IMR-90 (cell line): Measurements from ENCODE around the gene TMPRSS6. TPM values are rescaled to one million over a fixed set of nuclear protein-coding genes. Genes with fewer than 3 reads are reported as not detected.

Source experiments
- ATAC-seq: fragments of 200-7000 bp; cut with Tn5 transposase; 2 replicates; pipeline ENCODE4 v1.9.1; 2020; ENCODE audit warnings: low read depth, mild to moderate bottlenecking, moderate library complexity
- BruUV-seq: library from RNA; stranded (reverse); fragments of 400-500 nt; replicated peaks from 2 replicates; lab custom pipeline; 2021; lab: Mats Ljungman, UMichigan
- CTCF ChIA-PET: fragments of 300-600 bp; formaldehyde crosslinking; extraction: SDS; loops from one replicate; lab custom pipeline; 2021; ENCODE audit warnings: antibody characterized with exemption; lab: Yijun Ruan, JAX
- POLR2A ChIA-PET: fragments of 300-600 bp; sonication (Branson Sonifier 250); formaldehyde crosslinking; loops from one replicate; lab custom pipeline; 2022; ENCODE audit warnings: antibody characterized with exemption; ENCODE audit not compliant: unreplicated experiment; lab: Charles Lee
- DNase-seq: peaks from one replicate; pipeline ENCODE4 v3.0.0; 2013
- H2AFZ ChIP-seq: replicated peaks from 2 replicates; pipeline ENCODE3; 2013; ENCODE audit warnings: low read length, mild to moderate bottlenecking; ENCODE audit not compliant: poor library complexity
- H2AK5ac ChIP-seq: 2 replicates; pipeline ENCODE4 v1.6.1; 2013; ENCODE audit warnings: low read depth, low read length, inconsistent platforms
- H2AK9ac ChIP-seq: replicated peaks from 2 replicates; pipeline ENCODE3; 2013; ENCODE audit warnings: mild to moderate bottlenecking, low read depth, low read length, moderate library complexity; ENCODE audit not compliant: poor library complexity
- H2BK120ac ChIP-seq: 2 replicates; pipeline ENCODE4 v1.6.1; 2013; ENCODE audit warnings: low read depth, low read length, inconsistent platforms
- H2BK15ac ChIP-seq: 3 replicates; pipeline ENCODE4 v1.6.1; 2013; ENCODE audit warnings: low read depth, low read length, inconsistent platforms
- H2BK20ac ChIP-seq: 2 replicates; pipeline ENCODE4 v1.6.1; 2013; ENCODE audit warnings: low read depth, mild to moderate bottlenecking, inconsistent platforms, low read length, moderate library complexity
- H2BK5ac ChIP-seq: 2 replicates; pipeline ENCODE4 v1.6.1; 2013; ENCODE audit warnings: mild to moderate bottlenecking, low read depth, low read length, inconsistent platforms; ENCODE audit not compliant: poor library complexity, severe bottlenecking
- H3K14ac ChIP-seq: replicated peaks from 2 replicates; pipeline ENCODE4 v1.6.1; 2013; ENCODE audit warnings: low read depth, low read length, inconsistent platforms
- H3K18ac ChIP-seq: 2 replicates; pipeline ENCODE4 v1.6.1; 2013; ENCODE audit warnings: low read depth, low read length, control low read depth
- H3K23ac ChIP-seq: 2 replicates; pipeline ENCODE4 v1.6.1; 2013; ENCODE audit warnings: low read depth, low read length, inconsistent platforms
- H3K27ac ChIP-seq: 2 replicates; pipeline ENCODE4 v1.5.1; 2013; ENCODE audit warnings: mild to moderate bottlenecking, control low read depth, low read length; ENCODE audit not compliant: insufficient read depth
- H3K27me3 ChIP-seq: 2 replicates; pipeline ENCODE4 v1.6.1; 2013; ENCODE audit warnings: low read length; ENCODE audit not compliant: control insufficient read depth, insufficient read depth
- H3K36me3 ChIP-seq: 2 replicates; pipeline ENCODE4 v1.6.1; 2013; ENCODE audit warnings: low read length, mixed read lengths; ENCODE audit not compliant: control insufficient read depth, insufficient read depth
- H3K4ac ChIP-seq: 2 replicates; pipeline ENCODE4 v1.6.1; 2013; ENCODE audit warnings: low read depth, low read length, inconsistent platforms
- H3K4me1 ChIP-seq: 2 replicates; pipeline ENCODE4 v1.6.1; 2013; ENCODE audit warnings: low read length, mixed read lengths; ENCODE audit not compliant: control insufficient read depth, insufficient read depth
- H3K4me2 ChIP-seq: 2 replicates; pipeline ENCODE4 v1.6.1; 2013; ENCODE audit warnings: low read depth, mild to moderate bottlenecking, control low read depth, low read length, moderate library complexity
- H3K4me3 ChIP-seq: 2 replicates; pipeline ENCODE4 v1.5.1; 2013; ENCODE audit warnings: low read depth, mild to moderate bottlenecking, control low read depth, low read length, moderate library complexity; ENCODE audit not compliant: insufficient read depth
- H3K56ac ChIP-seq: 2 replicates; pipeline ENCODE4 v1.6.1; 2013; ENCODE audit warnings: low read length, inconsistent platforms; ENCODE audit not compliant: insufficient read depth; ENCODE audit errors: extremely low read depth
- H3K79me1 ChIP-seq, 2 experiments: 2 replicates each; pipeline ENCODE4 v1.6.1; 2013; ENCODE audit warnings: low read length in 2 of 2, inconsistent platforms in 1 of 2, low read depth in 1 of 2
- H3K9ac ChIP-seq: 2 replicates; pipeline ENCODE4 v1.6.1; 2013; ENCODE audit warnings: low read depth, low read length, control low read depth
- H3K9me1 ChIP-seq: 2 replicates; pipeline ENCODE4 v1.6.1; 2013; ENCODE audit warnings: low read length, inconsistent platforms; ENCODE audit not compliant: insufficient read depth
- H3K9me3 ChIP-seq: 2 replicates; pipeline ENCODE4 v1.6.1; 2013; ENCODE audit warnings: low read length; ENCODE audit not compliant: control insufficient read depth, insufficient read depth
- H4K20me1 ChIP-seq: 2 replicates; pipeline ENCODE4 v1.6.1; 2013; ENCODE audit warnings: low read length, inconsistent platforms; ENCODE audit not compliant: insufficient read depth
- H4K5ac ChIP-seq: 2 replicates; pipeline ENCODE4 v1.6.1; 2013; ENCODE audit warnings: mild to moderate bottlenecking, low read depth, low read length, control low read depth
- H4K8ac ChIP-seq, 2 experiments: 2 replicates each; pipeline ENCODE4 v1.6.1; 2013; ENCODE audit warnings: low read depth in 2 of 2, low read length in 2 of 2, control low read depth in 1 of 2, inconsistent platforms in 1 of 2
- H4K91ac ChIP-seq: 2 replicates; pipeline ENCODE4 v1.6.1; 2013; ENCODE audit warnings: low read depth, low read length, inconsistent platforms; ENCODE audit not compliant: insufficient read depth
- BHLHE40 ChIP-seq: fragments of 150-350 bp; IDR thresholded peaks from 2 replicates; pipeline ENCODE4 v1.6.1; 2016; ENCODE audit warnings: mild to moderate bottlenecking, low read depth, low read length
- CEBPB ChIP-seq: IDR thresholded peaks from 2 replicates; pipeline ENCODE4 v1.6.1; 2012; ENCODE audit warnings: low read depth, low read length, improper control_type of control experiment
- CHD1 ChIP-seq: IDR thresholded peaks from 2 replicates; pipeline ENCODE4 v1.6.1; 2012; ENCODE audit warnings: low read depth, low read length, improper control_type of control experiment
- FOS ChIP-seq: fragments of 150-350 bp; IDR thresholded peaks from 2 replicates; pipeline ENCODE4 v1.6.1; 2016; ENCODE audit warnings: low read depth, low read length
- MAZ ChIP-seq: IDR thresholded peaks from 2 replicates; pipeline ENCODE4 v1.6.1; 2012; ENCODE audit warnings: low read depth, mild to moderate bottlenecking, low read length, improper control_type of control experiment, moderate library complexity, borderline replicate concordance
- MXI1 ChIP-seq: IDR thresholded peaks from 2 replicates; pipeline ENCODE4 v1.6.1; 2012; ENCODE audit warnings: low read depth, mild to moderate bottlenecking, low read length, moderate library complexity, borderline replicate concordance
- NFE2L2 ChIP-seq: fragments of 150-350 bp; IDR thresholded peaks from 2 replicates; pipeline ENCODE4 v1.6.1; 2016; ENCODE audit warnings: low read depth, mild to moderate bottlenecking, low read length
- POLR2A ChIP-seq: IDR thresholded peaks from 2 replicates; pipeline ENCODE4 v1.6.1; 2012; ENCODE audit warnings: mild to moderate bottlenecking, low read depth, low read length
- RAD21 ChIP-seq: IDR thresholded peaks from 2 replicates; pipeline ENCODE4 v1.6.1; 2012; ENCODE audit warnings: low read length, improper control_type of control experiment
- RCOR1 ChIP-seq: IDR thresholded peaks from 2 replicates; pipeline ENCODE4 v1.6.1; 2012; ENCODE audit warnings: mild to moderate bottlenecking, low read length, improper control_type of control experiment; ENCODE audit not compliant: insufficient replicate concordance
- RFX5 ChIP-seq: IDR thresholded peaks from 2 replicates; pipeline ENCODE4 v1.8.0; 2012; ENCODE audit warnings: low read depth, mild to moderate bottlenecking, low read length, moderate library complexity
- SMC3 ChIP-seq: fragments of 150-350 bp; IDR thresholded peaks from 2 replicates; pipeline ENCODE4 v1.6.1; 2016; ENCODE audit warnings: low read depth, mild to moderate bottlenecking, antibody characterized with exemption, low read length, moderate library complexity
- WGBS, 2 experiments: methylation state at CpG; one replicate each; pipeline versions ENCODE4 v1.1.5 to v1.1.7; 2013; ENCODE audit warnings: missing lambda C conversion rate in 2 of 2; ENCODE audit not compliant: insufficient read length in 1 of 2; ENCODE audit errors: extremely low coverage in 2 of 2; 5-methylcytosine and 5-hydroxymethylcytosine counted together
- dilution Hi-C: fragments of 300-500 bp; cut with HindIII; formaldehyde crosslinking; loops from one replicate; pipeline ENCODE4 v1.14.3; 2018; ENCODE audit warnings: low sequenced_read_pairs; ENCODE audit not compliant: unreplicated experiment
- in situ Hi-C: fragments of 300-500 bp; cut with MboI; formaldehyde crosslinking; loops from 3 replicates; pipeline ENCODE4 v1.14.3; 2019; ENCODE audit warnings: low sequenced_read_pairs, inconsistent platforms, mixed read lengths
- intact Hi-C: fragments of 100-400 bp; cut with micrococcal nuclease; formaldehyde crosslinking; loops from 2 replicates; pipeline ENCODE4 v1.10.0; 2022
- polyA plus RNA-seq, 3 experiments: library from polyadenylated mRNA; depleted of rRNA; stranded (reverse); fragments of >200 nt; gene quantifications; 2 replicates each; pipeline ENCODE4 v1.2.3, GENCODE V29; 2012; ENCODE audit warnings: low replicate concordance in 1 of 3
- total RNA-seq: library from RNA; depleted of rRNA; stranded (reverse); fragments of >200 nt; gene quantifications from 2 replicates; pipeline ENCODE4 v1.2.3, GENCODE V29; 2012
- TF ChIP-seq, protein P1 (sequence below): fragments of 150-350 bp; IDR thresholded peaks from 2 replicates; pipeline ENCODE4 v1.6.1; 2016; ENCODE audit warnings: low read depth, mild to moderate bottlenecking, low read length, moderate library complexity, borderline replicate concordance
- TF ChIP-seq, protein P2 (sequence below): fragments of 150-350 bp; IDR thresholded peaks from 2 replicates; pipeline ENCODE4 v1.6.1; 2017; ENCODE audit warnings: mild to moderate bottlenecking, antibody characterized with exemption, low read length, low read depth

TMPRSS6 gene
- total and polyA plus RNA-seq, 2 of the 4 experiments (the other 2 are of a cell fraction): not detected

GRCh38 chr22:37022483-37023337, 86.8 kb downstream of the TMPRSS6 start:
- 94% methylated on average over 8 of the region's 16 CpGs; no CpG with 5 or more reads in 1 of the 2 experiments for WGBS, 2 experiments
- TF ChIP-seq SMC3 (no peak), MXI1 (no peak), RFX5 (no peak), CHD1 (no peak), BHLHE40 (no peak), MAZ (no peak), NFE2L2 (no peak), POLR2A (no peak), FOS (no peak), RCOR1 (no peak), RAD21 (no peak), CEBPB (no peak)
- TF ChIP-seq, protein P1, sequence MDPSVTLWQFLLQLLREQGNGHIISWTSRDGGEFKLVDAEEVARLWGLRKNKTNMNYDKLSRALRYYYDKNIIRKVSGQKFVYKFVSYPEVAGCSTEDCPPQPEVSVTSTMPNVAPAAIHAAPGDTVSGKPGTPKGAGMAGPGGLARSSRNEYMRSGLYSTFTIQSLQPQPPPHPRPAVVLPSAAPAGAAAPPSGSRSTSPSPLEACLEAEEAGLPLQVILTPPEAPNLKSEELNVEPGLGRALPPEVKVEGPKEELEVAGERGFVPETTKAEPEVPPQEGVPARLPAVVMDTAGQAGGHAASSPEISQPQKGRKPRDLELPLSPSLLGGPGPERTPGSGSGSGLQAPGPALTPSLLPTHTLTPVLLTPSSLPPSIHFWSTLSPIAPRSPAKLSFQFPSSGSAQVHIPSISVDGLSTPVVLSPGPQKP: no peak
- TF ChIP-seq, protein P2, sequence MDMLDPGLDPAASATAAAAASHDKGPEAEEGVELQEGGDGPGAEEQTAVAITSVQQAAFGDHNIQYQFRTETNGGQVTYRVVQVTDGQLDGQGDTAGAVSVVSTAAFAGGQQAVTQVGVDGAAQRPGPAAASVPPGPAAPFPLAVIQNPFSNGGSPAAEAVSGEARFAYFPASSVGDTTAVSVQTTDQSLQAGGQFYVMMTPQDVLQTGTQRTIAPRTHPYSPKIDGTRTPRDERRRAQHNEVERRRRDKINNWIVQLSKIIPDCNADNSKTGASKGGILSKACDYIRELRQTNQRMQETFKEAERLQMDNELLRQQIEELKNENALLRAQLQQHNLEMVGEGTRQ: no peak

More at GRCh38 chr22:37022483-37023337, 86.8 kb downstream of the TMPRSS6 start:
- Histone ChIP-seq H4K20me1 (peaks cover 24% of the 10 kb centered on the region), H3K27me3 (no peaks in the 10 kb centered on the region), H3K9ac (no peak overlapping the region), H2BK120ac (no peak overlapping the region), H2BK20ac (no peak overlapping the region), H4K91ac (no peak overlapping the region), H3K9me3 (no peaks in the 10 kb centered on the region), H3K4me2 (no peak overlapping the region), H3K27ac (no peak overlapping the region), H4K8ac (no peak overlapping the region), H3K36me3 (peaks cover 31% of the 10 kb centered on the region), H4K5ac (no peak overlapping the region), H3K14ac (no peak overlapping the region), H3K4me1 (peaks cover 7% of the 10 kb centered on the region), H3K79me1 (peaks cover 13 to 63% of the 10 kb centered on the region in 2 experiments), H3K4me3 (no peak overlapping the region), H2AK5ac (no peak overlapping the region), H2AK9ac (peak overlapping the region; percentile 42), H3K56ac (no peak overlapping the region), H3K18ac (no peak overlapping the region), H3K23ac (no peak overlapping the region), H3K4ac (no peak overlapping the region), H2AFZ (peak overlapping the region; percentile 21), H2BK15ac (no peak overlapping the region), H2BK5ac (no peak overlapping the region), H3K9me1 (peaks cover 13% of the 10 kb centered on the region; the same call in 1 of the 2 replicates)
- BruUV-seq: no TSS peak
- CTCF ChIA-PET: interaction anchor here (0.6 to 1.5 kb wide), 2 partner anchors 16 to 1927 kb away, joined by 3 read pairs; no protein-coding TSS in a partner anchor
- POLR2A ChIA-PET: no interaction called here
- dilution Hi-C loops (no loop called here), in situ Hi-C loops (no loop called here), intact Hi-C loops (loop anchor here (5.0 kb wide), 1 partner anchor 240 kb away; no protein-coding TSS in a partner anchor)
- ATAC-seq (no peak), DNase-seq (no peak)
